Measurements from ENCODE around the gene PITPNM1.

Gene PITPNM1

GRCh38 chr11:67502328-67502979 is 2.7 kb downstream of the PITPNM1 start:
- no peak for DNase-seq

GRCh38 chr11:67501854-67502253 is 3.3 kb downstream of the PITPNM1 start:
- DNase-seq = no peak

- no peak for DNase-seq
These were observed 4.1 kb downstream of the PITPNM1 start for GRCh38 chr11:67500831-67501715.

DNA sequence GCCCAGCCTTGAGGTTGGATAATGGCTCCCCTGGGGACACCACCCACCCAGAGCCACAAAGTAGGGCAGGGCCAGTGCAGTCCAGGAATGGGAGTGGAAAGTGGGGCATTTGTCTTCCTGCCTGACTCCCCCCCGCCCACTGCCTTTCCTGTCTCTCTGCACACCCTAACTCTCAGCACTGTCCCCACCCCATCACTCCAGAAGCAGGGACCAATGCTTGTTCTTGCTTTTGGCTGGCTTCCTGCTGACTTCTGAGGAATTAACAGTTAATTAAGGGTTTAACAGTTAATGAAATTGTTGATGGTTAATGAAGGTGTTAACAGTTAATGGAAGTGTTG is 4.7 kb downstream of the PITPNM1 start:
- no peak for DNase-seq

DNA sequence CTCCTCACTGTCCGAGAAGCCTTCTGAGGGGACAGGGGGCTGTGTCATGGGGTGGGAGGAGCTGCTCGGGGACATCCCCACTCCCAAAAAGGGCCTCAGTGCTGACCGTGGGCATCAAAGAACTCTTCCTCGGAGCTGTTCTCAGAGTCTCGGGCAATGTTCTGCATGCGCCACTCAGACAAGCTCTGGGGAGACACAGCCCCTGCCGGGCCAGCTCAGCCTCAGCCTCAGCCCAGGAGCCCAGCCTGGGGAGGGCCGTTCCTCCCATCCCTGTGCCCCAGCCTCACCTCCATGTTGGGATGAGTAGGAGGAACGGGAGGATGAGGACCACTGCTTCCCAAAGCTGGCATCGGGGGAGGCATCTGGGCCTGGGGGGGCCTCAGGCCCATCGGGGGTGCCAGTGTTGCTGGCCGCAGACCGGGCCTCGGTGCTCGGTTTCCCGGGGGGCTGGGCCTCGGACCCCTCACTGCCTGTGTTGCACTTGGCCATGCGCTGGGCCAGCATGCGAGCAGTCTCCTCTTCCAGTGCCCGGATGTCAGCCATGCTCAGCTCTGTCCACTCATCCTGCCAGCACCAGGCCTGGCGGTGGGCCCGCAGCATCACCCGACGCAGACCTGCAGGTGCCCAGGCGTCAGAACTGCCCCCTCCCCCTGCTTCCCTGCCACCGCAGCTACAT is 5.2 kb downstream of the PITPNM1 start:
- DNase-seq = no peak

GRCh38 chr11:67498544-67498972 is 6.6 kb downstream of the PITPNM1 start:
- no peak for DNase-seq

DNA sequence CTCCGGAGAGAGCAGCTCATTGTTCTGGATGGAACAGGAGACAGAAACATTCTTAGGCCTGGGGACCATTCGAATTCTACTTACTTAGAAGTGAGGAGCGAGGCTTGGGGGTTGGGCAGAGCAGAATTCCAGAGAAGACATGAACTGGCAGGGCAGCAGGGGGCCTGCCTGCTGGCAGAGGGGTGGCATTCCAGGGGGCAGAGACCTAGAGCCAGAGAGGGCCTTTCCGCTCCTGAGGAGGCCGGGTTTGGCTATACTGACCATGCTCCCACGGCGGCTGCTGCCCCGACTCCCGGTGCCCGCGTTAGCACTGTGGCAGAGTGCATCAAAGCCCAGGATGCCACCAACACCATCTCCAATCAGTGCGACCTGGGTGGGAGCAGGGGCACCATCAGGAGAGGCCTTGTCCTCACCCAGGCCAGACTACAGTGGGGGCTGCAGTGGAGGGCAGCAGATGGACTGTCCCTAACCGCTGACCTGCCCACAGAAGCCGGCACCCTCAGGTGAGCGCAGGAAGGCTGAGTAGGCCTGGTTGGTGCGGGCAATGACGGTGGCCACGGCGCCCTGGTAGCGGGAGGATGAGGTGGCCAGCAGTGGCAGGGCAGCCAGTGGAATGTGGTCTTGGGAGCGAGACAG is 7.4 kb downstream of the PITPNM1 start:
- DNase-seq = no peak

DNA sequence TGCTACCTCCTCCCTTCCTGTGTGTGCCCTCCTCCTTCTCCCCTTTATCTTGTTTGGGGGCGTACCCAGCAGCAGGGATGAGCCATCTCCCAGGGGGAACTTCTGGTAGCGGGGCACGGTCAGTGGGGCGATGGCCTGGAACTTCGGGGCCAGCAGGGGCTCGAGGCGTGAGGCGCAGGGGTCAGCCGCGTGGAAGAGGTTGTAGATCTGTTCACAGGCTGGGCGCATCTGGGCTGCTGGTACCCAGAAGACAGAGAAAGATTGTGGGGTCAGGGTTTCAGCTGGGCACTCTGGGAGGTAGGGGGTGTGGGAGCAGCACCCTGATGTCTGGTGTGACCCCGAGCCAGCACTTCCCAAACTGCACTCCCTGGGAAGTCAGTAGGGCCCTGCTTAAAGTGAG is 9.1 kb downstream of the PITPNM1 start:
- no peak for DNase-seq

DNA sequence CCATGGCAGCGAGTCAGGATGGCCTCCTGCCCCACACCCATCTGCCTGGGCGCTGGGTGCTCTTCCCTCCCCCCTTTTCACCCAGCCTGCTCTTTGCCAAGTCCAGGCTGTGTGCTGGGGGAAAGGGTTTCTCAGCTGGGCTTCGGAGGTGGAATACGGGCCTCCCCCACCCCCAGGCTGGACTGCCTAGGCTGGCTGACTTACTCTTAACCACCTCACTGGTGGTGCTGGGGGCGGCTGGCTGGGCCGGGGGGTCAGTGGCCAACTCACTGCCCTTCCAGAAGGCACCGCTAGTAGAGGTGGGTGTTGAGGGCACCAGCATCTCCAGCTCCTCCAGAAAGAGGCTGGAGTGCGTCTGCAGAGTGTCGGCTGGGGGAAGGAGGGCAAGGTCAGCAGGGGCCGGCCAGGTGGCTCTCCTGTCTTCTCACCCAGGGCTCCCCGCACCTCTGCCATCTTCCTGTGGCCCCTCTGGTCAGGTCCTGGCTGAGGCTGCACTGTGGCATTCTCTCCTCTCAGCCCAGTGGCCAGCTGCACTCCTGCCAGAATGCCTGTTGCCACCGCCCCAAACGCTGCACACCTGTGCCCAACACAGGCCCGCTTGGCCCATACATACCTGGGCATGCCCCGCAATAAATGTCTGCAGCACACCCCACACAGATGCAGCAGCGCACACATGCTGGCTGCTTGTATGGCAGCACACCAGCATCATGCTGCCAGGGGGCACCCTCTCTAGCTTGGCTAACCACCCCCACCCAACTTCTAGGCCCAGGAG is 9.7 kb downstream of the PITPNM1 start:
- DNase-seq = no peak

DNA sequence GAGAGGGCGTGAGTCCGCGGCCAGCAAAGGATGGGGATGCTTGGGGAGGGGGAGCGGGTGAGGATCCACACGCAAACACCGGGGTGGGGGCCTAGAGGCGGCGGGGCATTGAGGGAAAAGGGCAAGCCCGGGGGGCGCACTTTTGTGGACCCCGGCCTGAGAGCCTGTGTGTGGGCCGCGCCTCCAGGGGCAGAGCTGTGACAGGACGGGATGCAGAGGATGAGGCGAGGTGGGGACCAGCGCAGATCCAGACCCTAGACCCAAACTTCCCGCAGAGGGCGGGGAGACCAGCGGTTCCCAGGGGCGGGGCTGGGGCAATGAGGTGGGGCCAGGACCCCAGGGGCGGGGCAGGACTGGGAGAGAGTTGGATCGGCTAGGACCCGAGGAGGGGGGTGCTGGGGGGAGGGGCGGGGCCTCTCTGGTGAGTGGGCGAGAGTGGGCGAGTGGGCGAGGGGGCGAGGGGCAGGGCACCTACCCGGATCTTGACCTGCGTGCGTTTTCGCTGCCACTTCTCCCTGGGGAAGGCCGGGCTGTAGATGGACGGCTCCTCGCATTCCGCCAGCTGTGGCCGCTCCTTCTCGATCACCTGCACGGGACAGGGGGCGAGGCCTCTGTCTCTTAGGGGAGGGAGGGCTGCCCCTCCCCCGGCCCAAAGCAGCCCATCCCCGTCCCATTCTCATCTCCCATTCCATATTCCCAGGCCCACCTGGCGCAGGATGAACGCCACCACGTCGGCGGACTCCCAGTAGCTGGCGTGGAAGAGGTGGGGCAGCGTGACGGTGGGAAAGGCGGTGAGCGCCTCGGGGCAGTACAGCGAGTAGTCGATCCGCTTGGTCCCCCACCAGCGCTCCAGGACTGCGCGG is 10.6 kb downstream of the PITPNM1 start:
- DNase-seq = no peak

GRCh38 chr11:67493548-67494370 is 11.4 kb downstream of the PITPNM1 start:
- no peak for DNase-seq

GRCh38 chr11:67492801-67493547 is 12.2 kb downstream of the PITPNM1 start:
- no peak for DNase-seq

- DNase-seq = no peak
These were observed 13.0 kb downstream of the PITPNM1 start for GRCh38 chr11:67492069-67492727.

DNA sequence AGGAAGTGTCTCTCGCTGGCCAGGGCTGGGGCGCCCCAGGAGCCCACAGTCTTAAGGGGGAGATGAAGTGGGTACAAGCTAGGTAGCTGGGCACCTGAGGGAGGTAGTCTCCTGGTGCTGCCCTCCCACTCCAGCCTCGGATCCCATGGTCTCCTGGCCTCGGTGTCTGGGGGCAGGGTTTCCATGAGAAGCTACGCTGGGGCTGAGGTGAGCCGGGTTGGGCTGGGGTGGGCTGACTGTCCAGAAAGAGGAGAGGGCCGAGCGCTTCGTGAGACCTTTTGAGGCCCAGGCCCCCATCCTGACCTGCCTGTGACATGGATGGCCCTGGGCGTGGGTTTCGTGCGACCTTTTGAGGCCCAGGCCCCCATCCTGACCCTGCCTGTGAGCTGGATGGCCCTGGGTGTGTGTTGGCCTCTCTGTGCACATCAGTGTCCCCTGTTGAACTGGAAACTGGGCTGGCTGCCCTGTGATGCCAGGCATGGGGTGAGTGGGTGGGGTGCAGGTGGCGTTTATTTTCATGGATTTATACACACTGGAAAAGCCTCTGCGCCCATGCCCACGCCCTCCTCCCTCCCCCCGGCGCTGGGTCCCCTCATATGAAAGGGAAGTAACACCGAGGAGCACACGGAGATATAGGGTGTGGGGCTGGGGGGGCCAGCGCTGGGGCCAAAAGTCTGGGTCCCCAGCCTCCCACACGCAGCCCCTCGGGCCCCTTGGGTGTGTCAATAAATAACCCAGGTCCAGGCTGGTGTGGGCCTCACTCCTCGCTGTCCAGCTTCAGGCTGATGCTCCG is 13.7 kb downstream of the PITPNM1 start:
- no peak for DNase-seq

GRCh38 chr11:67490727-67491065 is 14.5 kb downstream of the PITPNM1 start:
- no peak for DNase-seq

- no peak for DNase-seq
These were observed 15.1 kb downstream of the PITPNM1 start for GRCh38 chr11:67489885-67490726.

DNA sequence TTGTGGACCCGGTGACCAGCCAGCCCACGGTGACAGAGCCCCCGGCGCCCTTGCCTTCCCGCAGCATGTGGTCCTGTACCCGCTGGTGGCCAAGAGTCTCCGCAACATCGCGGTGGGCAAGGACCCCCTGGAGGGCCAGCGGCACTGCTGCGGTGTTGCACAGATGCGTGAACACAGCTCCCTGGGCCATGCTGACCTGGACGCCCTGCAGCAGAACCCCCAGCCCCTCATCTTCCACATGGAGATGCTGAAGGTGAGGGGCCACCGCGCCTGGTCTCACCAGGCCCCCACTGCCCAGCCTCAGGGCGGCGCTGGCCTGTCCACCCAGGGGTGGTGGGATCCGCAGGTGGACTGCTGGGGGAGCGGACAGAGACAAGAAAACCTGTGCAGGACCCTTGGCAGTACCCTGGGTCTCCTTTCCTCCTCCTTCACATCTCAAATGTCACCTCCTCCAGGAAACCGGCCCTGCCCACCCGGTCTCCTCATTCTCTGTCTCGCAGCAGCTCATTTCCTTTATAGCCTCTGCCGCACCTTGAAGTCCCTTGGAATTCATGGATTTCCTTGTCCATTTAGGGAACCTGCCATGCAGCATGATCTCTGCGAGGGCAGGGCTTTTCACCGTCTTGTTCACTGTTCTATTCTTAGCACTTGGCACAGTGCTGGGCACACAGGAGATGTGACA is 15.8 kb downstream of the PITPNM1 start:
- DNase-seq = no peak

Data from DMS53 (cell line).